GM12878 (cell line): ENCODE data around the gene HENMT1. TPM values are rescaled to one million over a fixed set of nuclear protein-coding genes. Genes with fewer than 3 reads are reported as not detected.

Experiments
- ATAC-seq: fragments of 200-7000 bp; cut with Tn5 transposase; 3 replicates; pipeline ENCODE4 v1.9.1; 2020; ENCODE audit warnings: mild to moderate bottlenecking, moderate library complexity
- BruUV-seq: library from RNA; stranded (reverse); fragments of 400-500 nt; replicated peaks from 2 replicates; lab custom pipeline; 2021; lab: Mats Ljungman, UMichigan
- CTCF ChIA-PET: fragments of 300-600 bp; sonication (Branson Sonifier 250); formaldehyde crosslinking; extraction: SDS; loops from one replicate; lab custom pipeline; 2021; ENCODE audit warnings: inconsistent platforms; lab: Yijun Ruan, JAX
- POLR2A ChIA-PET: fragments of 350-600 bp; formaldehyde crosslinking; extraction: SDS; loops from one replicate; lab custom pipeline; 2021; ENCODE audit warnings: inconsistent platforms; lab: Charles Lee
- RAD21 ChIA-PET: fragments of 300-600 bp; sonication (Branson Sonifier 250); formaldehyde crosslinking; loops from one replicate; lab custom pipeline; 2023; ENCODE audit warnings: antibody characterized with exemption; ENCODE audit not compliant: unreplicated experiment; lab: Charles Lee
- SMC1A ChIA-PET: fragments of 300-600 bp; sonication (Branson Sonifier 250); formaldehyde crosslinking; loops from one replicate; lab custom pipeline; 2023; ENCODE audit not compliant: unreplicated experiment, uncharacterized antibody; lab: Charles Lee
- DNase-seq: peaks from one replicate; pipeline ENCODE4 v3.0.0-alpha.2; 2011; ENCODE audit warnings: low read depth, low spot score
- FAIRE-seq: peaks from 3 replicates; lab custom pipeline; 2011; peaks lifted over from hg19 to GRCh38; lab: Jason Lieb, UNC
- H2AFZ ChIP-seq: 2 replicates; pipeline ENCODE4 v1.6.0; 2011; ENCODE audit warnings: low read depth, low read length, control low read depth; ENCODE audit not compliant: control insufficient read depth
- H3K27ac ChIP-seq: 2 replicates; pipeline ENCODE4 v1.5.1; 2011; ENCODE audit warnings: control low read depth; ENCODE audit not compliant: control insufficient read depth, insufficient read depth
- H3K27me3 ChIP-seq, 2 experiments: replicated peaks in 1 of 2; 2 replicates each; pipeline versions ENCODE4 v1.6.0 to v1.6.1; 2011; ENCODE audit warnings: low read length in 1 of 2; ENCODE audit not compliant: control insufficient read depth in 2 of 2, insufficient read depth in 2 of 2
- H3K36me3 ChIP-seq, 2 experiments: 2 replicates each; pipeline ENCODE4 v1.5.1; 2011; ENCODE audit warnings: low read length in 1 of 2; ENCODE audit not compliant: control insufficient read depth in 2 of 2, insufficient read depth in 2 of 2
- H3K4me1 ChIP-seq: 2 replicates; pipeline ENCODE4 v1.6.1; 2011; ENCODE audit warnings: mild to moderate bottlenecking, low read length, moderate library complexity, mixed read lengths; ENCODE audit not compliant: control insufficient read depth, insufficient read depth
- H3K4me2 ChIP-seq: 2 replicates; pipeline ENCODE4 v1.6.0; 2011; ENCODE audit warnings: control low read depth; ENCODE audit not compliant: control insufficient read depth, insufficient read depth
- H3K4me3 ChIP-seq: fragments of 200-600 bp; sonication (generic); 2 replicates; pipeline ENCODE4 v1.5.1; 2016
- H3K79me2 ChIP-seq: 2 replicates; pipeline ENCODE4 v1.6.0; 2011; ENCODE audit warnings: low read length; ENCODE audit not compliant: control insufficient read depth, insufficient read depth
- H3K9ac ChIP-seq: 2 replicates; pipeline ENCODE4 v1.8.0; 2011; ENCODE audit warnings: low read length, control low read depth, mixed read lengths; ENCODE audit not compliant: control insufficient read depth, insufficient read depth
- H3K9me3 ChIP-seq: replicated peaks from 3 replicates; pipeline ENCODE4 v1.5.1; 2011; ENCODE audit warnings: mild to moderate bottlenecking, low read length; ENCODE audit not compliant: control insufficient read depth, insufficient read depth
- H4K20me1 ChIP-seq: 2 replicates; pipeline ENCODE4 v1.6.0; 2011; ENCODE audit not compliant: control insufficient read depth, insufficient read depth
- ETV6 ChIP-seq, 2 experiments: fragments of 450-650 bp in 1 of 2; IDR thresholded peaks in 1 of 2; conservative IDR thresholded peaks in 1 of 2; 2 replicates each; pipeline ENCODE4 v1.6.1; 2014; ENCODE audit warnings: antibody characterized with exemption in 1 of 2, borderline replicate concordance in 1 of 2, low read depth in 1 of 2, mild to moderate bottlenecking in 1 of 2, moderate library complexity in 1 of 2
- HDAC6 ChIP-seq: fragments of 200-600 bp; sonication (generic); IDR thresholded peaks from one replicate; pipeline ENCODE4 v1.8.0; 2017; ENCODE audit warnings: antibody characterized with exemption; ENCODE audit not compliant: unreplicated experiment
- MEF2A ChIP-seq: IDR thresholded peaks from 2 replicates; pipeline ENCODE4 v1.6.1; 2011; ENCODE audit warnings: low read depth, mild to moderate bottlenecking, low read length, moderate library complexity; ENCODE audit not compliant: insufficient read depth
- POU2F2 ChIP-seq: IDR thresholded peaks from 3 replicates; pipeline ENCODE4 v1.6.1; 2011; ENCODE audit warnings: low read depth, mild to moderate bottlenecking, low read length, borderline replicate concordance
- RAD21 ChIP-seq: IDR thresholded peaks from 2 replicates; pipeline ENCODE4 v1.6.1; 2011; ENCODE audit warnings: mild to moderate bottlenecking, low read depth, low read length, moderate library complexity; ENCODE audit not compliant: insufficient read depth
- RFX5 ChIP-seq: IDR thresholded peaks from 2 replicates; pipeline ENCODE4 v1.6.1; 2011; ENCODE audit warnings: low read depth, low read length, improper control_type of control experiment
- SMAD1 ChIP-seq: fragments of 450-650 bp; IDR thresholded peaks from 2 replicates; pipeline ENCODE4 v1.6.1; 2018; ENCODE audit warnings: mild to moderate bottlenecking, low read depth; ENCODE audit not compliant: partially characterized antibody
- SMAD5 ChIP-seq: IDR thresholded peaks from 2 replicates; pipeline ENCODE4 v1.6.1; 2016; ENCODE audit warnings: antibody characterized with exemption, low read depth
- SREBF2 ChIP-seq: IDR thresholded peaks from 2 replicates; pipeline ENCODE4 v1.6.1; 2012; ENCODE audit warnings: mild to moderate bottlenecking, low read length
- TBL1XR1 ChIP-seq: IDR thresholded peaks from 2 replicates; pipeline ENCODE4 v1.6.1; 2012; ENCODE audit warnings: low read depth, low read length, improper control_type of control experiment
- ZNF622 ChIP-seq: fragments of 450-650 bp; IDR thresholded peaks from 2 replicates; pipeline ENCODE4 v1.6.1; 2017; ENCODE audit warnings: mild to moderate bottlenecking, inconsistent platforms
- WGBS: methylation state at CpG from one replicate; pipeline ENCODE4 v1.1.6; 2016; ENCODE audit warnings: low lambda C conversion rate; ENCODE audit not compliant: insufficient replicate concordance, insufficient coverage; ENCODE audit errors: missing lambda C conversion rate; 5-methylcytosine and 5-hydroxymethylcytosine counted together
- in situ Hi-C: fragments of 300-500 bp; cut with MboI; formaldehyde crosslinking; loops from 9 replicates; pipeline ENCODE4 v1.14.3; 2018; ENCODE audit warnings: mixed read lengths
- intact Hi-C: fragments of 100-400 bp; cut with micrococcal nuclease; formaldehyde crosslinking; loops from one replicate; pipeline ENCODE4 v1.14.2; 2022; ENCODE audit not compliant: unreplicated experiment
- polyA plus RNA-seq, 11 experiments: library from polyadenylated mRNA; depleted of rRNA in 4 of 11; unstranded in 6 of 11; stranded (reverse) in 5 of 11; fragments of >200 nt; fragmentation: Nextera tagmentation in 4 of 11; fragmentation: Illumina TruSeq in 1 of 11; extraction: Ambion mirVana in 4 of 11; extraction: Trizol in 1 of 11; gene quantifications; 1 replicate in 1 of 11; 2 replicates in 10 of 11; pipeline versions ENCODE4 v1.2.1 to v1.2.3, GENCODE V29; 2011 to 2016; ENCODE audit warnings: inconsistent platforms in 2 of 11, missing spikeins in 2 of 11, low read depth in 1 of 11
- total RNA-seq, 4 experiments: library from RNA; depleted of rRNA in 3 of 4; stranded (reverse); fragments of >200 nt in 3 of 4; fragmentation: Illumina TruSeq in 1 of 4; extraction: Trizol in 1 of 4; gene quantifications; 2 replicates each; pipeline versions ENCODE4 v1.2.1 to v1.2.3, GENCODE V29; 2013 to 2021
- TF ChIP-seq, protein P1 (sequence below): fragments of 450-650 bp; IDR thresholded peaks from 2 replicates; pipeline ENCODE4 v1.6.1; 2017; ENCODE audit warnings: antibody characterized with exemption, mild to moderate bottlenecking, moderate library complexity
- TF ChIP-seq, protein P2 (sequence below): IDR thresholded peaks from 2 replicates; pipeline ENCODE4 v1.6.1; 2011; ENCODE audit warnings: borderline replicate concordance, low read depth, mild to moderate bottlenecking, moderate library complexity, low read length; ENCODE audit not compliant: insufficient read depth, poor library complexity, severe bottlenecking

The HENMT1 gene
- total and polyA plus RNA-seq, 10 of the 15 experiments (the other 5 are each of a cell fraction or from before 2014, with no cell fraction given): 4.4 to 15.6 (median 10.4) TPM

DNA sequence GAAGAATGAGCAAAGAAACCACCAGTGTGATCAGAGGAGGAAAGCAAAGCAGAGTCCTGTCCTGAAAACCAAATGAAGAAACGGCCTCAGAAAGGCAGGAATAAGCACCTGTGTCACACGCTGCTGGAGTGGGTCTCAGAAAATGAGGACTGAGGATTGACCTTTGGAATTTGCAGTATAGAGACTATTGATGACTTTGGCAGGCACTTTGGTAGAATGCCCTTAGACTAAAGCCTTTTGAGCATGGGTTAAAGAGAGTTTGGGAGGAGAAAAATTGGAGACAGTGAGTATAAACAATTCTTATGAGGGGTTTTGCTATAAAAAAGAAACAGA is 43.2 kb downstream of the HENMT1 start:
- ChIA-PET SMC1A (no interaction called here), RAD21 (no interaction called here), CTCF (no interaction called here), POLR2A (no interaction called here)
- BruUV-seq: no TSS peak
- Histone ChIP-seq H4K20me1 (no peaks in the 10 kb centered on the region), H3K36me3 (no peaks in the 10 kb centered on the region), H2AFZ (no peak overlapping the region), H3K4me3 (no peak overlapping the region), H3K27me3 (no peaks in the 10 kb centered on the region), H3K9me3 (no peaks in the 10 kb centered on the region), H3K79me2 (no peaks in the 10 kb centered on the region), H3K9ac (no peak overlapping the region), H3K4me2 (no peak overlapping the region), H3K4me1 (no peaks in the 10 kb centered on the region), H3K27ac (no peak overlapping the region)
- DNase-seq (no peak), ATAC-seq (no peak), FAIRE-seq (no peak)
- in situ Hi-C loops: no loop called here
- WGBS: 72% methylated on average over 2 of the region's 2 CpGs
- intact Hi-C loops: loop anchor here (10.0 kb wide), 1 partner anchor 57 kb away; no protein-coding TSS in a partner anchor
- TF ChIP-seq SMAD1: no peak
- TF ChIP-seq TBL1XR1: no peak
- no peak for TF ChIP-seq HDAC6
- TF ChIP-seq SREBF2: no peak
- TF ChIP-seq ZNF622: no peak

DNA sequence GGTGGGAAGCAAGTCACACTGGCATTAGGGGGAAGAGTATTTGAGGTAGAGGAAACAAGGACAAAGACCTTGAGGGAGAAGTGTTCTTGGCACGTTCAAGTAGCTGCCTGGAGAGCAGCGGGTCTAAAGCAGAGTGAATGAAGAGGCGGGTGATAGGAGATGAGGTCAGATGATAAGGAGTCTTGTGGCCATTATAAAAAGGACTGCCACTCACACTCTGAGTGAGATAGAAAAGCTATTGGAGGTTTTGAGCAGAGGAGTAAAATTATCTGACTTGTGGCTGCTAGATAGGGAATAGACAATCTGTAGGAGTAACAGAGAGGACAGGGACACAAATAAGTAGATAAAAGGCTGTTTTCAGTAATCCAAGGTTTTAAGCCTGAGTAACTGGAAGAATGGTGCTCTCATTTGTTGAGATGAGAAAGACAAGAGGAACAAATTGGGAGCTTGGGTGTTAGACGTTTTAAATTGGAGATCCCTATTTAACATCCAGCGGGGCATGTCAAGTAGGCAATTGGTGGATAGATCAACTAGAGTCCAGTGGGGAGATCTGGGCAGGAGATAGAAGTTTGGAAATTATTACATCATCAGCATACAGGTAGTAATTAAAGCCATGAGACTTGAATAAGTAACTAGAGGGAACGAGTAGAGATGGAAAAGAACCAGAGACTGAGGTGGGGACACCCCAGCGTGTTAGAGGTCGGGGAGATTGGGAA is 43.7 kb downstream of the HENMT1 start:
- BruUV-seq: no TSS peak
- intact Hi-C loops: loop anchor here (10.0 kb wide), 1 partner anchor 58 kb away; no protein-coding TSS in a partner anchor
- Histone ChIP-seq H3K27ac (no peak overlapping the region), H3K79me2 (no peaks in the 10 kb centered on the region), H4K20me1 (no peaks in the 10 kb centered on the region), H3K9me3 (no peaks in the 10 kb centered on the region), H3K36me3 (no peaks in the 10 kb centered on the region), H3K9ac (no peak overlapping the region), H3K4me2 (no peak overlapping the region), H2AFZ (no peak overlapping the region), H3K27me3 (no peaks in the 10 kb centered on the region), H3K4me3 (no peak overlapping the region), H3K4me1 (no peaks in the 10 kb centered on the region)
- ChIA-PET RAD21 (no interaction called here), SMC1A (interaction anchor here (0.6 kb wide), 1 partner anchor 22 kb away, joined by 3 read pairs; no protein-coding TSS in a partner anchor), CTCF (no interaction called here), POLR2A (interaction anchor here (0.6 kb wide), 1 partner anchor 705 kb away, joined by 3 read pairs; no protein-coding TSS in a partner anchor)
- DNase-seq (no peak), FAIRE-seq (no peak), ATAC-seq (no peak)
- in situ Hi-C loops: no loop called here
- 93% methylated on average over 8 of the region's 8 CpGs for WGBS
- TF ChIP-seq SMAD5 (no peak), POU2F2 (no peak), ETV6 (conservative IDR thresholded peaks at IDR 0.05 in 1 of 2, IDR thresholded peaks at IDR 0.05 in 1 of 2; ENCODE audit: borderline replicate concordance in 1 of 2, low read depth in 1 of 2) (no peak), MEF2A (no peak), RAD21 (no peak), RFX5 (no peak)
- TF ChIP-seq, protein P1, sequence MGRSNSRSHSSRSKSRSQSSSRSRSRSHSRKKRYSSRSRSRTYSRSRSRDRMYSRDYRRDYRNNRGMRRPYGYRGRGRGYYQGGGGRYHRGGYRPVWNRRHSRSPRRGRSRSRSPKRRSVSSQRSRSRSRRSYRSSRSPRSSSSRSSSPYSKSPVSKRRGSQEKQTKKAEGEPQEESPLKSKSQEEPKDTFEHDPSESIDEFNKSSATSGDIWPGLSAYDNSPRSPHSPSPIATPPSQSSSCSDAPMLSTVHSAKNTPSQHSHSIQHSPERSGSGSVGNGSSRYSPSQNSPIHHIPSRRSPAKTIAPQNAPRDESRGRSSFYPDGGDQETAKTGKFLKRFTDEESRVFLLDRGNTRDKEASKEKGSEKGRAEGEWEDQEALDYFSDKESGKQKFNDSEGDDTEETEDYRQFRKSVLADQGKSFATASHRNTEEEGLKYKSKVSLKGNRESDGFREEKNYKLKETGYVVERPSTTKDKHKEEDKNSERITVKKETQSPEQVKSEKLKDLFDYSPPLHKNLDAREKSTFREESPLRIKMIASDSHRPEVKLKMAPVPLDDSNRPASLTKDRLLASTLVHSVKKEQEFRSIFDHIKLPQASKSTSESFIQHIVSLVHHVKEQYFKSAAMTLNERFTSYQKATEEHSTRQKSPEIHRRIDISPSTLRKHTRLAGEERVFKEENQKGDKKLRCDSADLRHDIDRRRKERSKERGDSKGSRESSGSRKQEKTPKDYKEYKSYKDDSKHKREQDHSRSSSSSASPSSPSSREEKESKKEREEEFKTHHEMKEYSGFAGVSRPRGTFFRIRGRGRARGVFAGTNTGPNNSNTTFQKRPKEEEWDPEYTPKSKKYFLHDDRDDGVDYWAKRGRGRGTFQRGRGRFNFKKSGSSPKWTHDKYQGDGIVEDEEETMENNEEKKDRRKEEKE: no peak
- TF ChIP-seq, protein P2, sequence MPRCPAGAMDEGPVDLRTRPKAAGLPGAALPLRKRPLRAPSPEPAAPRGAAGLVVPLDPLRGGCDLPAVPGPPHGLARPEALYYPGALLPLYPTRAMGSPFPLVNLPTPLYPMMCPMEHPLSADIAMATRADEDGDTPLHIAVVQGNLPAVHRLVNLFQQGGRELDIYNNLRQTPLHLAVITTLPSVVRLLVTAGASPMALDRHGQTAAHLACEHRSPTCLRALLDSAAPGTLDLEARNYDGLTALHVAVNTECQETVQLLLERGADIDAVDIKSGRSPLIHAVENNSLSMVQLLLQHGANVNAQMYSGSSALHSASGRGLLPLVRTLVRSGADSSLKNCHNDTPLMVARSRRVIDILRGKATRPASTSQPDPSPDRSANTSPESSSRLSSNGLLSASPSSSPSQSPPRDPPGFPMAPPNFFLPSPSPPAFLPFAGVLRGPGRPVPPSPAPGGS: no peak
